ENCODE results near the gene KIR2DL3.
"Not testable (repeated sequence)": the region's sequence is repeated elsewhere in the genome, so short reads cannot be mapped to it uniquely, and the experiment has no call there.

KIR2DL3 gene

GRCh38 chr19:54738306-54738705 is at the start of gene KIR2DL3:
Gene KIR2DL3 (plus strand): TSS chr19:54738513. CDS start chr19:54738546, 33 bp downstream.
- not testable (repeated sequence) for DNase-seq (ENCODE audit: low read depth)

DNA sequence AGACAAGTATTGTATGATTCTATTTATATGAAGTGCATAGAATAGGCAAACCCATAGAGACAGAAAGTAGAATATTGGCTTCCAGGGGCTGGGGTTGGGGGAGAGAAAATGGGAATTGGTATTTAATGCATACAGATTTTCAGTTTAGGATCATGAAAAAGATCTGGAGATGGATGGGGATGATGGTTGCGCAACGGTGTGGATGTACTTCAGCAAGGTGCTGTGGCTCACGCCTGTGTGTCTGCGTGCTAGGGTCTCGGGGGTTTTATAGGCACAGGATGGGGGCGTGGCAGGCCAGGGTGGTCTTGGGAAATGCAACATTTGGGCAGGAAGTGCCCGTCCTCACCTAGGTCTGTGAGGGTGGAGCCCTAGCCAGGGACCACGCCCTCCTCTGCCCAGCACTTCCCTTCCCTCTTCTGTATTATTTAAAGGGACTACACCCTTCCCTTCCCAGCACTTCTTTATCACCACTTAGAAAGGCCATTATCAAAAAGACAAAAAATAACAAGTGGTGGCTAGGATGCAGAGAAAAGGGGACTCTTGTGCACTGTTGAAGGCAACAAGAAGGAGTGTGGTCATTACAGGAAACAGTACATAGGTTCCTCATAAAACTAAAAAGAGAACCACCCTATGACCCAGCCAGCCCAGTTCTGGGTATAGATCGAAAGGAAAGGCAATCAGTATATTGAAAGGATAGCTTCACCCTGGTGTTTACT is 46.6 kb upstream of the KIR2DL3 start:
- DNase-seq (ENCODE audit: low read depth): no peak

- DNase-seq (ENCODE audit: low read depth): no peak
Observed at GRCh38 chr19:54692298-54692615, 46.1 kb upstream of the KIR2DL3 start.

GRCh38 chr19:54694648-54695047 is 43.7 kb upstream of the KIR2DL3 start:
- no peak for DNase-seq (ENCODE audit: low read depth)

DNA sequence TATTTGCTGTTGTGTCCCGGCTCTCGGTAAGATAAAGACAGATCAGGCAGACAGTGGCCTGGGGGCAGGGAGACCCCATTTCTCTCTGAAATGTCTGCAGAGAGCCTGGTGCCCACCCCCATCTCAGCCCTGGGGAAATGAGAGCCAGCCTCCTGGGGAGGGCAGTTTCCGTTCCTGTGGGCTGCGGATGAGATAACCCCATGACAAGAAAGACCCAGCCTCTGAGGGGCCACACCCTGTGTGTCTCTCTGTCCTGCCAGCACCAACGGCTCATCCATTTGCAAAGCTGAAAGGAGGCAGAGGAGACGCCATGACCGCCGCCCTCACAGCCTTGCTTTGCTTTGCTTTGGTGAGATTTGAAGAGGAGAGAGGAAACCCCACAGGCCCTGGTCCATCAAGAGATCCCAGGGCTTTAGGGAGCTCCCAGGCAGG is 42.2 kb upstream of the KIR2DL3 start:
- no peak for DNase-seq (ENCODE audit: low read depth)

DNA sequence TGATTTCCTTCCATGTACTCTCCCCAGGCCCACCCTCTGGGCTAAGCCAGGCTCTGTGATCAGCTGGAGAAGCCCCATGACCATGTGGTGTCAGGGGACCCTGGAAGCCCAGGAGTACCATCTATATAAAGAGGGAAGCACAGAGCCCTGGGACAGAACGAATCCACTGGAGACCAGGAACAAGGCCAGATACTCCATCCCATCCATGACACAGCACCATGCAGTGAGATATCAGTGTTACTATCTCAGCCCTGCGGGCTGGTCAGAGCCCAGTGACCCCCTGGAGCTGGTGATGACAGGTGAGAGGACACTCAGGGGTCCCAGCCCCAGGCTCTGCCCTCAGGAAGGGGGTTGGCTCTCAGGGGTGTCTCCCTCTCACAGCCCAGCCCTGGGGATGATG is 41.5 kb upstream of the KIR2DL3 start:
- no peak for DNase-seq (ENCODE audit: low read depth)

GRCh38 chr19:54697716-54698115 is 40.6 kb upstream of the KIR2DL3 start:
- not testable (repeated sequence) for DNase-seq (ENCODE audit: low read depth)

GRCh38 chr19:54704928-54705327 is 33.4 kb upstream of the KIR2DL3 start:
- no peak for DNase-seq (ENCODE audit: low read depth)

DNA sequence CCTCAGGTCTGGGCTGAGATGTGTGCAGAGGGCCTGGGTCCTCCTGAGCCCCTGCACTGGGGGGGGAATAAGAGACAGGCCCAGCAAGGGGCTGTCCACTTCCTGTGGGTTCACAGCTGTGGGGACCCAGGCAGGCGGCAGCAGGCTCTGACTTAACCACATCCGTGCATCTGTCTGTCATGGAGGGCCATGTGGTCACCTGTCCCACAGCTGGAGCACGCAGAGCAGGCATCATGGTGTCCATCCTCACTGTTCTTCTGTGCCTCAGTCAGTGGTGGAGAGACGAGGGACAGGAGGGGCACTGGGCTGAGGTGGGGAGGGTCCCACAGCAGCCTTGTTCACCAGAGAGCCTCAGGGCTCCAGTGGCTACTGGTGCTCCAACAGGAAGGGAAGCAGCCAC is 30.4 kb upstream of the KIR2DL3 start:
- no peak for DNase-seq (ENCODE audit: low read depth)

DNA sequence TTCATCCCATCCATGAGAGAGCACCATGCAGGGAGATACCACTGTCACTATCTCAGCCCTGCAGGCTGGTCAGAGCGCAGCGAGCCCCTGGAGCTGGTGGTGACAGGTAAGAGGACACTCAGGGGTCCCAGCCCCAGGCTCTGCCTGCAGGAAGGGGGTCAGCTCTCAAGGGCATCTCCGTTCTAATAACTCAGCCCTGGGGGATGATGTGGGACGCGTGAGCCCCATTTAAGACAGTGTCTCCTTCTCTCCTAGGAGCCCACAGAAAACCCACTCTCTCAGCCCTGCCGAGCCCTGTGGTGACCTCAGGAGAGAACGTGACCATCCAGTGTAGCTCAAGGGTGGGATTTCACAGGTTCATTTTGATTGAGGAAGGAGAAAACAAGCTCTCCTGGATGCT is 29.5 kb upstream of the KIR2DL3 start:
- DNase-seq (ENCODE audit: low read depth): no peak

DNA sequence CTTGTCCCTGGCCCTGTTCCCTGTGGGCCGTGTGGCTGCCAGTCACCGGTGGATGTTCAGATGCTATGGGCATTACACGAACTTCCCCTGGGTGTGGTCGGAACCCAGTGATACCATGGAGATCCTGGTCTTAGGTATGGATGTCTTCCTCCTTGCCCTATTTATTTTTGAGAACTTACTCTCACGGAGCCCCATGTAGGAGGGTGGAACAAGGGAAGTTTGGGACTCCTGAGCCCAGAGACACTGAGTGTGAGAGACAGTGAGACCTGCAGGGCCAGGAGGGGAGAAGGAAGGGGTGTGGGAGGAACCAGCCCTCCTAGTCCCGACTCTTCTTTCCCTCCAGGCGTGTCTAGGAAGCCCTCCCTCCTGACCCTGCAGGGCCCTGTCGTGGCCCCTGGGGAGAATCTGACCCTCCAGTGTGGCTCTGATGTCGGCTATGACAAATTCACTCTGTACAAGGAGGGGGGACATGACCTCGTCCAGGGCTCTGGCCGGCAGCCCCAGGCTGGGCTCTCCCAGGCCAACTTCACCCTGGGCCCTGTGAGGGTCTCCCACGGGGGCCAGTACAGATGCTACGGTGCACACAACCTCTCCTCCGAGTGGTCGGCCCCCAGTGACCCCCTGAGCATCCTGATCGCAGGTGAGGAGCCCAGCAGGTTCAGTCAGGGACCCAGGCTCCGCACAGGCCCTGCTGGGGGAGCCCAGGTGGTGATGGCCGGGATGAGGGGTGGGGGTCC is 28.9 kb upstream of the KIR2DL3 start:
- no peak for DNase-seq (ENCODE audit: low read depth)

GRCh38 chr19:54709956-54710355 is 28.4 kb upstream of the KIR2DL3 start:
- DNase-seq (ENCODE audit: low read depth): not testable (repeated sequence)

- no peak for DNase-seq (ENCODE audit: low read depth)
Observed at GRCh38 chr19:54724142-54724541, 14.2 kb upstream of the KIR2DL3 start, which contains the start of gene KIR3DL3. Gene KIR3DL3 (plus strand): TSS chr19:54724442. CDS start chr19:54724497, 55 bp downstream.

GRCh38 chr19:54724644-54725043 is 13.7 kb upstream of the KIR2DL3 start:
- no peak for DNase-seq (ENCODE audit: low read depth)

DNA sequence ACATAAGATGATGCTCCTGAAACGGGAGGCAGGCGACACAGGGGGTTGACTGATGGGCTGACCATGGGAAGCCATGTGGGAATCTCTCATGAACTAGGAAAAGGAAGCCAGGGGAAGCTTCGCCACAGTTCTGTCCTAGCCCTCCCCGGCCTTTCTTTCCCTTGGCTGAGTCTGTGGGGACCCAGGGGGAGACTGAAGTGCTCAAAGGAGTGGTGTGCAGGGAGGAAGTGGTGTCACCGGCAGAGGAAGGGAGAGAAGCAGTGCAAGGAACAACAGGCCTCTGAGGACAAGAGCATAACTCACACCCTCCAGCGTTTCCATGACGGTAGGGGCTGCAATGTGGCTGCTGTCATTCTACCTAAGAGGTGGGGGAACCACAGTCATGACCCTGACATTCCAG is 13.0 kb upstream of the KIR2DL3 start:
- no peak for DNase-seq (ENCODE audit: low read depth)

- no peak for DNase-seq (ENCODE audit: low read depth)
Observed at GRCh38 chr19:54727562-54727961, 10.8 kb upstream of the KIR2DL3 start.

GRCh38 chr19:54728167-54728566 is 10.1 kb upstream of the KIR2DL3 start:
- no peak for DNase-seq (ENCODE audit: low read depth)

GRCh38 chr19:54729416-54730188 is 8.7 kb upstream of the KIR2DL3 start:
- no peak for DNase-seq (ENCODE audit: low read depth)

GRCh38 chr19:54731191-54731590 is 7.1 kb upstream of the KIR2DL3 start:
- DNase-seq (ENCODE audit: low read depth): no peak

DNA sequence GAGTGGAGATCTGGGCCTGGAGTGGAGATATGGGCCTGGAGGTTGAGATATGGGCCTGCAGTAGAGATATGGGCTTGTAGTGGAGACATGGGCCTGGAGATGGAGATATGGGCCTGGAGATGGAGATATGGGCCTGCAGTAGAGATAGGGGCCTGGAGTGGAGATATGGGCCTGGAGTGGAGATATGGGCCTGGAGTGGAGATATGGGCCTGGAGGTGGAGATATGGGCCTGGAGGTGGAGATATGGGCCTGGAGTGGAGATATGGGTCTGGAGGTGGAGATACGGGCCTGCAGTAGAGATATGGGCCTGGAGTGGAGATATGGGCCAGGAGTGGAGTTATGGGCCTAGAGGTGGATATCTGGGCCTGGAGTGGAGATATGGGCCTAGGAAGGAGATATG is 402 bp downstream of the KIR2DL3 start:
- no peak for DNase-seq (ENCODE audit: low read depth)

DNA sequence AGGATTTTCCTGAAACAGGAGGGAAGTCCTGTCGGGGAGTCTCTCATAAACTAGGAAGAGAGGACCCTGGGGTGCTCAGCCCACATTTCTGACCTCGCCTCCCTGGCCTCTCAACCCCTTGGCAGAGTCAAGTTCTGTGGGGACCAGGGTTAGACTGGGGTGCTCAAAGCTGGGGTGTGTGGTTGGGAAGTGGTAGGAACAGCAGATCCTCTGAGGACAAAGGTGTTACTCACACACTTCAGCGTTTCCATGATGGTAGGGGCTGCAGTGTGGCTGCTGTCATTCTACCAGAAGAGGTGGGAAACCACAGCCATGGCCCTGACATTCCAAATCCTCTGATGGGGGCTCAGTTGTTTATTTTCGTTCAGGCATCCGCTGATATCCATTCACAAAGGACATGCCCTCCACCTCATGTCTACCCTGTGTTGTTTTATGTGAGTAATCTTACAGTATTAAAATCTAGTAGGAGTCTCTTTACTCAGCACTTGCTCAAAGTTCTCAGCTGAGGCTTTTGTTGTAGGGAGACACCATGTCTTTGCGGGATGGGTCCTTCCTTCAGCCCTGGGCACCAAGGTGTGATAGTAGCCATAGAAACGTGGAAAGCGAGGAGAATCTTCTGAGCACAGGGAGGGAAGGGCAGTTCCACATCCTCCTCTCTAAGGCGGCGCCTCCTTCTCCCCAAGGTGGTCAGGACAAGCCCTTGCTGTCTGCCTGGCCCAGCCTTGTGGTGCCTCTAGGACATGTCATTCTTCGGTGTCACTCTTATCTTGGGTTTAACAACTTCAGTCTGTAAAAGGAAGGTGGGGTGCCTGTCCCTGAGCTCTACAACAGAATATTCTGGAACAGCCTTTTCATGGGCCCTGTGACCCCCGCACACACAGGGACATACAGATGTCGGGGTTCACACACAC is 1.5 kb downstream of the KIR2DL3 start:
- no peak for DNase-seq (ENCODE audit: low read depth)

GRCh38 chr19:54741950-54742349 is 3.6 kb downstream of the KIR2DL3 start:
- not testable (repeated sequence) for DNase-seq (ENCODE audit: low read depth)
